NCI-H748 (cell line): Measurements from ENCODE around the gene MPIG6B.
A peak's percentile ranks its signal among the peaks of the same experiment; 100 is the strongest.

Experiments used
- DNase-seq: peaks from one replicate; lab custom pipeline; 2025; ENCODE audit not compliant: unreplicated experiment; lab: John Stamatoyannopoulos, UW

The MPIG6B gene

GRCh38 chr6:31736768-31737314 lies 13.7 kb downstream of the MPIG6B start:
- no peak for DNase-seq

DNA sequence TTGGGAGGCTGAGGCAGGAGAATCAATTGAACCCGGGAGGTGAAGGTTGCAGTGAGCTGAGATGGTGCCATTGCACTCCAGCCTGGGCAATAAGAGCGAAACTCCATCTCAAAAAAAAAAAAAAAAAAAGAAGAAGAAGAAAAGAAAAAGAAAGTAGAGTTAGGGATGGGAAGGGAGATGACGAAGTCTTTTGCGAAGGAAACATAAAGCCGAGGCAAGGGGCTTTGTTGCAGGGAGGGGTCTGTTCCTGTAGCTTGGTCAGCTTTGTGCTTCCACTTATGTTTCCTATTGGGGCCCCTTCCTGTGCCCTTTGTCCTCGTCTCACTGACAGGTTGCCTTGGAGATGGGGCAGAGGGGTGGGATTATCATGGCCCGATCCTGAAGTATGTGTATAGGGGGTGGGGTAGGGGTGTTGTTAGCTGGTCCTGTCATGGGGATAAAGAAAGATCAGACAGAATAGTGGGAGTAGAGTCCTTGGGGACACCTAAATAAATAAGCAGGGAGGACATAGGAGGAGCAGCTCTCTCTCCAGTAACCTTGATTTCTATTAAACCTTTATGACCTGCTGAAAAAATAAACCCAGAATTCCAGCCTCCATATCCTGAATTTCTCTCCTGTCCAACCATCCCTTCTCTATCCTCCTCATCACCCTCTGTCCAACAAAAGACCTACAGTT lies 14.3 kb downstream of the MPIG6B start:
- peak; percentile 92 for DNase-seq

DNA sequence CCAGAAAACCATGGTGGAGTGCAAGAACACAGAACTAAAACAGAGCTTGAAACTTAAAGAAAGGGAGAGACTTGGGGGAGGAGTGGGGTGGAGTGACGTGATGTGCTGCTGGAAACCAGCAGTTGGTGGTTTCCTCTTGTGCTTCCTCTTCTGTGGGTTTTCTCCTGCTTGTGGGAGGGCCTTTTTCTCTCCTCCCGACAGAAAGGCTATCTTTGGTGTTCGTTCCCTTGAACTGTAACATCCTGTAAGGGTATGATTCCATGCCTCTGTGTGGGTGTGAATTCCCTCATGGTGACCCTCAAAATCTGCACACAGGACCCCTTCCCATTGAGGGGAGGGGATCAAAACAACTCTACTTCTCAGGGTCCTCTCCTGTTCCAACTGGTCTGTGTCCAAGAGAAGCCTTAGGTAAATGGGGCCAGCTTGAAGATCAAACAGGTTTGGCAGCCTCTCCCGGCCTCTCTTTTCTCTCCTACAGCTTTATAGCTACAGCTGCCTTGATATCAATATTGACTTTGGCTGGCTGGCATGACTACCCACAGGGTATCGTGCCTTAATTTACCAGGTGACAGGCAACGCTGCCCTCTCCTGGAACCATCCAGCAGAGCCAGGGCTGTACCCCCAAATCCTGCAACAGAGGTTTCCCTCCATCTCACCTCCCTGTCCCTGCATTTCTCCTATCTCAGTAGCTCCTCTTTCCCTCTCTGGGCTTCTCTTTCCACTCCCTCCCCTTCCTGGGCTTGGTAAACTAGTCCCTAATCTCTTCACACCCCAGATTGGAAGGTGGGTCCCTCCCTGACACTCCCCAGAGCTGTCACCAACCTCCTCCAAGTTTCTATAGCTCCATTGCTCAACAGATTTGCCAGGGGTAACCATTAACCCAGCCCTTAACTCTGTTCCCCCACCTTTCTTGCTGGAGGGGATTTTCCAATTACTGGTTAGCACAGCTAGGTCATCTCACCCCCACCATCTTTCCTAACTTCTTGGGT lies 15.1 kb downstream of the MPIG6B start:
- peak; percentile 97 for DNase-seq

- DNase-seq, result peak; percentile 100
Observed at GRCh38 chr6:31739639-31740396, 16.6 kb downstream of the MPIG6B start, which contains the start of gene MSH5. MSH5 (plus strand) TSS chr6:31740005; CDS start chr6:31740467, 462 bp downstream.

GRCh38 chr6:31740397-31741223 lies 17.4 kb downstream of the MPIG6B start:
- no peak for DNase-seq

DNA sequence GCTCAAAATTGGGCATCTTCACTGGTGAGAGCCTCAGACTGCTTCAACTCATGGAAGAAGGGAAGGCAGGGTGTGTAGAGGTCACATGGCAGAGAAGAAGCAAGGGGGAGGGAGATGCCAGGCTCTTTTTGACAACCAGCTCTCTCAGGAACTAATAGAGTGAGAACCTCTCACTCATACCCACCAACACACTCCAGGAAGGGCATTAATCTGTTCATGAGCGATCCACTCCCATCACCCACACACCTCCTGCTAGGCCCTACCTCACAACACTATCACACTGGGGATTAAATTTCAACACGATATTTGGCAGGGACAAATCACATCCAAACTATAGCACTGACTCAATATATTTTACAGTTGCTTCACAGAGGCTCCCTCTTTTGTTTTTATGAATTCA lies 18.6 kb downstream of the MPIG6B start:
- no peak for DNase-seq

DNA sequence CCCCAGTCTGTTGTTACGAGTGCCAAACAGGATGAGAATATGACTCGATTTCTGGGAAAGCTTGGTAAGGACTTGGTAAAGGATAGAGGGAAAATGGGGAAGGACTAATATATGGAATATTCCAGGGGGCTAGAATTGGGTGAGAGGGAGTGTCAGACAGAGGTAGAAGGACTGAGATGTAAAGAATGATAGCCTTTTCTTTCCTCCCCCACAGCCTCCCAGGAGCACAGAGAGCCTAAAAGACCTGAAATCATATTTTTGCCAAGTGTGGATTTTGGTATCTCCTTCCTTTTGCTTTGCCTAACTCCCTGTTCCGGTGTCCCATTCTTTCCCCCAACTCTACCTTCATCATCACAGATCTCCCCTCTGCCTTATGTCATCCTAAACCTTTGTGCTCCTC lies 19.7 kb downstream of the MPIG6B start:
- no peak for DNase-seq

GRCh38 chr6:31744422-31744821 lies 21.2 kb downstream of the MPIG6B start:
- no peak for DNase-seq

- no peak for DNase-seq
Observed at GRCh38 chr6:31749301-31750036, 26.3 kb downstream of the MPIG6B start.

DNA sequence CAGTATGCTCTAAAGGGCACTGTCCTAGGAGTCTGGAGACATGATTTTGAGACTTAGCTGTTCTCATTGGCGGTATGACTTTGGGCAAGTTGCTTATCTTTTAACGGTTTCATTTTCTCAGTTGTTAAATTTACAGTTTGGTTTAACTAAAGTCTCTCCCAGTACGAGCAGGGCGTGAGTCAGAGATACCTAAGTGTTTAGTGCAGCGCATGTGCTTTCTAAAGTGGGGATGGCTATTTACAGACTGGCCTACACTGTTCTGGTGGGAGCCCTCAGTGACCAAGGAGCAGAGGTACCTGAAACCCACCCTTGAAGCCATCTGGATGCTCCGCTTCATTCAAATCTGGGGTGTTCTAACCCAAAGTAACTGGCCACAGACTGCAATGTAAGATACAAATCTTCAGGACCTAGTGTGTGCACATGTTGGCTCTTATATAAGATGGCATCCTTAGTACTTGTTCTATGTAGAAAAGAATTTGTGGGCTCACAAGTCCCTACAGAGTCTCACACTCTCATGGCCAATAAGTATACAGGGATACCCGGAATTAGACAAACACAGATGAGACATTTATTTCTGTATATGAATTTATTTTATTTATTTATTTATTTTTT lies 27.3 kb downstream of the MPIG6B start:
- no peak for DNase-seq

- DNase-seq, result no peak
Observed at GRCh38 chr6:31752739-31753319, 29.7 kb downstream of the MPIG6B start.

DNA sequence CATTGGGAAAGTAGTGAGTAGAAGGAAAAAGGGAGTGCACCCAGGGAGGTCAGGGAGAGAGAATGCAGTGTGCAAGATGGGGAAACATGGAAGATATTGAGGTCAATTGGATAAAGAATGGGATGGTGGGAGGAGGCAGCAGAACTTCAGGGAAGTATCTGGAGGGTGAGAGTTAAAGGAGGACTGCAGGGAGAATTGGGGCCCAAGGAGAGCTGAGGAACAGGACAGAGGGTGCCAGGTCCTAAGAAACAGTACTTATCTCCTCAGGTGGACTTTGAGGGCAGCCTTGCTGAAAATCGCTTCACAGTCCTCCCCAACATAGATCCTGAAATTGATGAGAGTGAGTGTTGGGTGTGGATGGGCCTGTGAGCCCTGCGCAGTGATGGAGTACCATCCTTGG lies 35.1 kb downstream of the MPIG6B start:
- DNase-seq, result no peak

GRCh38 chr6:31760790-31761189 lies 37.6 kb downstream of the MPIG6B start:
- DNase-seq, result no peak

DNA sequence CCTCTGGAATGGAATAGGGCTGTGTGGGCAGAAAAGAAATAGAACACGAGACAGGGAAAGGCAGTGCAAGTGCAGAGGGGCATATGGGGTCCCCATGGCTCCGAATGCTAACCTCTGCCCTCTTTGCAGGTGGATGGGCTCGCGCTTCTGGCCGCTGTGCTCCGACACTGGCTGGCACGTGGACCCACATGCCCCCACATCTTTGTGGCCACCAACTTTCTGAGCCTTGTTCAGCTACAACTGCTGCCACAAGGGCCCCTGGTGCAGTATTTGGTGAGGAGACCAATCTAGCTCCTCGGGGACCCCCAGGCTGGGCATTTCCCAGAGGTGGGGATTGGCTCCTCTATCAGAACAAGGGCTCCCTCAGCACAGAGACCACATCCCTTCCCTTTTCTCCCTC lies 38.2 kb downstream of the MPIG6B start:
- no peak for DNase-seq

GRCh38 chr6:31762356-31762755 lies 39.2 kb downstream of the MPIG6B start, which contains the start of gene SAPCD1:
SAPCD1 (plus strand) TSS chr6:31762656; CDS start chr6:31763055, 399 bp downstream.
- DNase-seq, result no peak

DNA sequence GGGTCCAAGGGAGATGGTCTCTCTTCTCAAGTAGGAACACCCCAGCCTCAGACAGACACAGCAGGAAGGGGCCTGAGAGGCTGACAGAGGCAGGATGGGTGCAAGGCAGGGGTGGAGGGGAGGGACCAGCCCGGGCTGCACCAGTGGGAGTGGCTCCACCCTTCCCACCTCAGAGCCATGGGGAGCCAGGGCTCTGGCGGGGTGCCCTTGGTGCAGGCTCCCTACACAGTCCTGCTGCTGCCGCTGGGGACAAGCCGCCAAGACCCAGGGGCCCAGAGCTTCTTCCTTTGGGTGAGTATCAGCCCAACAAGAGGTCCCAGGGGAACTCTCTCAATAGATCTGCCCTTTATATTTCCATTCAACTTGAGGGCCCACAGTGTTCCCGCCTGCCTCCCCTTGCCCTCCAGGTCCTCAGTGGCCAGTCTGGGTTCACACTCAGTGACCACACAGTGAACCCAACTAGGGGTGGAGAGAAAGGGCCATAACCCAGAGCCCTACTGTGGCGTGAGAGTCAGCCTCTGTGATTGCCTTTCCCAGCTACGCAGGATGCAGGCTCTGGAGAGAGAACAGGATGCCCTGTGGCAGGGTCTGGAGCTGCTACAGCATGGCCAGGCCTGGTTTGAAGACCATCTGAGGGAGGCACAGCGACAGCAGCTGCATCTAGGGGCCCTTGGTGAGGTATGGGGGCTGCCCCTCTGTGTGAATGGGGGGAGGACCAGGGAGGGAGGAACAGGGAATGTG lies 39.9 kb downstream of the MPIG6B start:
- no peak for DNase-seq

DNA sequence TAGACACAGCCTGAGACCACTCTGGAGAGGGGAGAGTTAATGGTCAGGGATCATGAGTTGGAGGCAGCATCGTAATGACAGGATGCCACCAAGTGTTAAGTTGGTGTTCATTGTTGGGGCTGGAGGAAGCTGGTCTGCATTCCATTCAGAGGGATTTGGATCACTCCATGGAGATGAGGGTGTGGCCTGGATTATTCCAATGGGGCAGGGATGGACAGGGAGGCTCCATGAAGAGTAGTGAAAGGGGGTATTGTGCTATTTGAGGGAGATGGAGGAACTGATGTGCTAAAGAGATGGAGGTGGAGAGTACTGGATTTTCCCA lies 40.4 kb downstream of the MPIG6B start:
- peak; percentile 45 for DNase-seq

DNA sequence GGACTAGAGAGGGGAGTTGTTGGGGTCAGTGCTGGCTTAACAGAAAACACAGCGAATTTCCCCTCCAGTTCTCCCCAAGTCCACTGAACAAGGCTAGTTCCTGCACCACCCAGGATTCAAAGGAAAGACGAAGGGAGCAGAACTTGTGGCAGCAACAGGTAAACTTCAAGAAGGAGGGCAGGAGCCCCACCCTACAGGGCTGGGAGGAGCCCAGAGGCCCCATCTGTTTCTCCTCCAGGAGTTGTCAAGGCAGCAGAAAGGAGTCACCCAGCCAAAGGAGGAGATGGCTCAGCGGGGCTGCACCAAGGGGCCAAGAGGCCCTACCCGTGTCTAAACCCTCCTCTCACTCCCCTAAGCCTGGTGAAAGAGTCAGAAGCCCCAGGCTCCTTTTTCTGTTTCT lies 41.0 kb downstream of the MPIG6B start:
- DNase-seq, result no peak
